Thoracic aorta (tissue), 2 donors: ENCODE results near the gene ANKRD11. TPM values are rescaled to one million over a fixed set of nuclear protein-coding genes. Genes with fewer than 3 reads are reported as not detected.
"Not testable (repeated sequence)": the region's sequence is repeated elsewhere in the genome, so short reads cannot be mapped to it uniquely, and the experiment has no call there.

Experiments used
- ATAC-seq: fragments of 150-250 bp; one replicate; pipeline ENCODE4 v1.8.0; 2017; ENCODE audit warnings: low read depth; ENCODE audit not compliant: insufficient number of reproducible peaks, low FRiP score
- DNase-seq: peaks from one replicate; pipeline ENCODE4 v3.0.0-alpha.2; 2020; ENCODE audit warnings: low spot score
- H3K27ac ChIP-seq, 2 donors: fragments of 200-600 bp; sonication (generic); 1 replicate in 1 of 2; 2 replicates in 1 of 2; pipeline ENCODE4 v1.5.1; 2016; ENCODE audit warnings: mild to moderate bottlenecking in 2 of 2, moderate library complexity in 2 of 2
- H3K27me3 ChIP-seq: fragments of 200-600 bp; sonication (generic); replicated peaks from 2 replicates; pipeline ENCODE4 v1.6.0; 2016; ENCODE audit warnings: mild to moderate bottlenecking; ENCODE audit not compliant: insufficient read depth
- H3K36me3 ChIP-seq: fragments of 200-600 bp; sonication (generic); one replicate; pipeline ENCODE4 v1.5.1; 2016
- H3K4me1 ChIP-seq, 2 donors: fragments of 200-600 bp; sonication (generic); 1 replicate in 1 of 2; 2 replicates in 1 of 2; pipeline versions ENCODE4 v1.5.1 to v1.6.0; 2016; ENCODE audit warnings: low read depth in 2 of 2, mild to moderate bottlenecking in 1 of 2; ENCODE audit not compliant: control insufficient read depth in 1 of 2
- H3K4me3 ChIP-seq: fragments of 200-600 bp; sonication (generic); 2 replicates; pipeline ENCODE4 v1.5.1; 2016; ENCODE audit warnings: mild to moderate bottlenecking
- H3K9me3 ChIP-seq: fragments of 200-600 bp; sonication (generic); 2 replicates; pipeline ENCODE4 v1.5.1; 2016
- total RNA-seq, 2 donors: library from RNA; depleted of rRNA; stranded (reverse); fragments of >200 nt; gene quantifications; one replicate each; pipeline versions ENCODE4 v1.1.0 to v1.2.3, GENCODE V29; 2016
- TF ChIP-seq, protein P1 (sequence below): fragments of 200-600 bp; sonication (generic); IDR thresholded peaks from one replicate; pipeline ENCODE4 v1.5.1; 2019; ENCODE audit warnings: antibody characterized with exemption

The ANKRD11 gene
- total RNA-seq, 2 donors from 2014 or later: 125 to 129 TPM

- peak; percentile 47 for ATAC-seq
- peaks cover 35 to 81% of the 10 kb centered on the region in 2 donors for H3K4me1 ChIP-seq
Measured at GRCh38 chr16:89363621-89364393, 126.6 kb downstream of the ANKRD11 start.

DNA sequence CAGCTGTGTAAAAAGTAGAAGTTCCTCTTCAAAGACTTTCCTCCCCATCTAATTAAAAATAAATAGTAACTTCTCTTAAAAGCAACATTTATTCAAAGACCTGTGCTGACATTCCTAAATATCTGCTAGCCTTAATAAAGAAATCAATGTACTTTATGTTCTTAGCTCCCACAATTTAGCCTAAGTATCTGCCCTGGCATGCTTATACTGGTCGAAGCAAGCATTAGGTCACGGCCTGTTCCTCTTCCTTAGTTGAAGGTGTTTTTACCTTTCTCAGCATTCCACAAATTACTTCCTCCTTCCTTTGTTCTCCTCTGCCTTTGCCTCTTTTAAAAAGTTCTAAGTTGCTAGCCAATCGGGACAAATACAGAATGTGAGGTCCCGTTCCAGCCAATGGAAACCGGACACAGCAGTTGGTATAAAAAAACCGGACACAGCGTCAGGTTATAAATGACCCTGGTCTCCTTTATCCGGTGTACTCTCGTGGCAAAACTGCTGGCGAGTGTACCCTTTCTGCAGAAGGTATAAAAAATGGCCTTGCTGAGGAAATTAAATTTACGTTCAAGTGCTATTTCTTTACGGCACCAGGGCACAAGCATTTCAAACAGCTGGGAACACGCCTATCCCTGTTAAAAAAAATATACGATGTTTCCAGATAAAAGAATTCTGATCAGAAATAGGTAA lies 127.7 kb downstream of the ANKRD11 start:
- not testable (repeated sequence) for DNase-seq, H3K36me3 ChIP-seq, H3K9me3 ChIP-seq, H3K27me3 ChIP-seq, H3K27ac ChIP-seq, ATAC-seq, H3K4me3 ChIP-seq
- peaks cover 39 to 86% of the 10 kb centered on the region in 2 donors for H3K4me1 ChIP-seq

More at GRCh38 chr16:89363621-89364393, 126.6 kb downstream of the ANKRD11 start:
- Histone ChIP-seq H3K36me3 (no peaks in the 10 kb centered on the region), H3K27ac (peak overlapping the region in 1 of 2 donors; percentile 10), H3K9me3 (no peaks in the 10 kb centered on the region), H3K27me3 (no peaks in the 10 kb centered on the region), H3K4me3 (no peak overlapping the region)
- TF ChIP-seq, protein P1, sequence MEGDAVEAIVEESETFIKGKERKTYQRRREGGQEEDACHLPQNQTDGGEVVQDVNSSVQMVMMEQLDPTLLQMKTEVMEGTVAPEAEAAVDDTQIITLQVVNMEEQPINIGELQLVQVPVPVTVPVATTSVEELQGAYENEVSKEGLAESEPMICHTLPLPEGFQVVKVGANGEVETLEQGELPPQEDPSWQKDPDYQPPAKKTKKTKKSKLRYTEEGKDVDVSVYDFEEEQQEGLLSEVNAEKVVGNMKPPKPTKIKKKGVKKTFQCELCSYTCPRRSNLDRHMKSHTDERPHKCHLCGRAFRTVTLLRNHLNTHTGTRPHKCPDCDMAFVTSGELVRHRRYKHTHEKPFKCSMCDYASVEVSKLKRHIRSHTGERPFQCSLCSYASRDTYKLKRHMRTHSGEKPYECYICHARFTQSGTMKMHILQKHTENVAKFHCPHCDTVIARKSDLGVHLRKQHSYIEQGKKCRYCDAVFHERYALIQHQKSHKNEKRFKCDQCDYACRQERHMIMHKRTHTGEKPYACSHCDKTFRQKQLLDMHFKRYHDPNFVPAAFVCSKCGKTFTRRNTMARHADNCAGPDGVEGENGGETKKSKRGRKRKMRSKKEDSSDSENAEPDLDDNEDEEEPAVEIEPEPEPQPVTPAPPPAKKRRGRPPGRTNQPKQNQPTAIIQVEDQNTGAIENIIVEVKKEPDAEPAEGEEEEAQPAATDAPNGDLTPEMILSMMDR: no peak
- DNase-seq: no peak

DNA sequence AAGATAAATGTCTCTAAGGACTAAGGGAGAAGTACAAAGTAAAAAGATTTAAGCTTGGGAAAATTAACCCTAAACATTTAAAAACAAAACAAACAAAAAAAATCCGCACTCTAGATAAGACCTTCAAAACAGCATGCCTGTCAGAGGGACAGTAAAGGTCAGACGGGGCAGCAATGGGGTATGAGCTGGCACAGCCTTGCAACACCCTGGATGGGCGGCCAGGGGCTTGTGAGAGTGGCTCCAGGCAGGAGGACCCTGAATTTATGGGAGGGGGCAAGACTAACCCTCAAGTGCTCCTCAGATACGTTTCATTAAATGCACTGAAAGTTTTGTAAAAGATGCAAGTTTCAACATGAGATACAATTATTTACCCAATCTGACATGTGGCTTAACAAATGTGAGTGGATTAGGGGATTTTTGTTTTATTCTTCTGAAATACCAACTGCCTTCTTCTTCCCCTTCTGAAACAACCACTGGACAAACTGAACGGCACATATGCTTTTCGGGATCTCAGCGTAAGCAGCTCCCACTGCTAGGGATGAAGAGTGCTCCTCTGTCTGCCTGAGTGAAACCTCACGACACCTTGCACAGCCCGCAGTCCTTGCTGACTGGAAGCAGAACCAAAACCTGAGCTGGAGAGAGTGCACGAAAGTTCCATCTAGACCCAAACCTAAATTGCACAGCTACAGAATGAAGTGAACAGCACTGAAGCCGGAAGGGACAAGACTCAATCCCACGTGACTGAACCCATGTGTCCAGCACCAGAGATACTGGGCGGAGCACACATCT lies 128.4 kb downstream of the ANKRD11 start:
- TF ChIP-seq, protein P1: no peak
- Histone ChIP-seq H3K4me3 (no peak overlapping the region), H3K27me3 (no peaks in the 10 kb centered on the region), H3K4me1 (peaks cover 32 to 84% of the 10 kb centered on the region in 2 donors), H3K9me3 (no peaks in the 10 kb centered on the region), H3K27ac (no peak overlapping the region), H3K36me3 (no peaks in the 10 kb centered on the region)
- DNase-seq (no peak), ATAC-seq (no peak)

- no peak for DNase-seq
- TF ChIP-seq, protein P1: no peak
- H3K9me3 ChIP-seq: no peaks in the 10 kb centered on the region
- no peak overlapping the region for H3K27ac ChIP-seq
- H3K27me3 ChIP-seq: no peaks in the 10 kb centered on the region
- H3K36me3 ChIP-seq: no peaks in the 10 kb centered on the region
- ATAC-seq: no peak
- H3K4me3 ChIP-seq: no peak overlapping the region
- peaks cover 33 to 79% of the 10 kb centered on the region in 2 donors for H3K4me1 ChIP-seq
Measured at GRCh38 chr16:89360760-89361435, 129.5 kb downstream of the ANKRD11 start.

- peaks cover 27 to 67% of the 10 kb centered on the region in 2 donors for H3K4me1 ChIP-seq
- H3K9me3 ChIP-seq: no peaks in the 10 kb centered on the region
- DNase-seq (no peak), ATAC-seq (peak; percentile 38)
- no peaks in the 10 kb centered on the region for H3K36me3 ChIP-seq
- H3K27me3 ChIP-seq: no peaks in the 10 kb centered on the region
- no peak overlapping the region for H3K4me3 ChIP-seq
- H3K27ac ChIP-seq: no peak overlapping the region
- TF ChIP-seq, protein P1: no peak
Measured at GRCh38 chr16:89359264-89360147, 130.9 kb downstream of the ANKRD11 start.
